Aorta (tissue), 5 donors: Measurements from ENCODE around the gene PLD5. TPM values are rescaled to one million over a fixed set of nuclear protein-coding genes. Genes with fewer than 3 reads are reported as not detected.
"Not testable (repeated sequence)": the region's sequence is repeated elsewhere in the genome, so short reads cannot be mapped to it uniquely, and the experiment has no call there.

Experiments used
- ATAC-seq: fragments of 200-7000 bp; cut with Tn5 transposase; one replicate; pipeline ENCODE4 v1.9.1; 2022; ENCODE audit warnings: moderate library complexity; ENCODE audit not compliant: low FRiP score
- DNase-seq, 2 donors: peaks; one replicate each; pipeline ENCODE4 v3.0.0-alpha.2; 2020
- H3K27ac ChIP-seq, 2 donors: one replicate each; pipeline ENCODE4 v1.5.1; 2013; ENCODE audit warnings: low read length in 2 of 2, mild to moderate bottlenecking in 2 of 2, moderate library complexity in 2 of 2, control low read depth in 1 of 2, inconsistent platforms in 1 of 2, low read depth in 1 of 2
- H3K27me3 ChIP-seq, 2 donors: one replicate each; pipeline ENCODE4 v1.6.1; 2013; ENCODE audit warnings: control low read depth in 1 of 2, low read length in 1 of 2, mild to moderate bottlenecking in 1 of 2, moderate library complexity in 1 of 2; ENCODE audit not compliant: insufficient read depth in 2 of 2, control insufficient read depth in 1 of 2
- H3K36me3 ChIP-seq, 2 donors: one replicate each; pipeline ENCODE4 v1.6.1; 2013; ENCODE audit warnings: control low read depth in 1 of 2, low read length in 1 of 2, mild to moderate bottlenecking in 1 of 2; ENCODE audit not compliant: insufficient read depth in 2 of 2, control insufficient read depth in 1 of 2
- H3K4me1 ChIP-seq, 2 donors: one replicate each; pipeline ENCODE4 v1.6.1; 2013; ENCODE audit warnings: low read length in 2 of 2, control low read depth in 1 of 2, mild to moderate bottlenecking in 1 of 2, moderate library complexity in 1 of 2; ENCODE audit not compliant: insufficient read depth in 2 of 2, control insufficient read depth in 1 of 2
- H3K4me3 ChIP-seq, 2 donors: one replicate each; pipeline ENCODE4 v1.5.1; 2013; ENCODE audit warnings: low read length in 2 of 2, control low read depth in 1 of 2, mild to moderate bottlenecking in 1 of 2
- H3K9me3 ChIP-seq: one replicate; pipeline ENCODE4 v1.6.1; 2013; ENCODE audit warnings: mild to moderate bottlenecking, low read length; ENCODE audit not compliant: control insufficient read depth
- WGBS, 2 donors: extraction: QIAGEN DNeasy Blood & Tissue Kit; methylation state at CpG; one replicate each; pipeline ENCODE4 v1.1.7; 2013; 5-methylcytosine and 5-hydroxymethylcytosine counted together
- intact Hi-C, 2 donors: fragments of 100-400 bp; cut with DNase I; formaldehyde crosslinking; loops; one replicate each; pipeline versions ENCODE4 v1.14.2 to v1.15.0; 2022
- polyA plus RNA-seq, 2 donors: library from polyadenylated mRNA; stranded (reverse); fragments of 200-250 nt; gene quantifications; one replicate each; pipeline ENCODE4 v1.2.3, GENCODE V29; 2013
- total RNA-seq, 2 donors: library from RNA; stranded (reverse); fragmentation: NEBNext Ultra II Directional; extraction: Animal tissue kit (Norgen Biotek cat#: 25700); gene quantifications; one replicate each; pipeline ENCODE4 v1.2.1, GENCODE V29; 2021
- donor health status: healthy with polysubstance abuse.
- donor health status: Bipolar disorder and iron deficiency.
- donor health status: DM: no; HTN: no; CAD: no.
- donor health status: DM: no; HTN: no; CAD: no.
- donor health status: DM: yes; HTN: yes; CAD: no.

The PLD5 gene
- total and polyA plus RNA-seq, 4 donors, result 4.5 to 18.1 (median 10.1) TPM

GRCh38 chr1:242128951-242129502 lies 395.5 kb downstream of the PLD5 start:
- Histone ChIP-seq H3K4me1 (no peaks in the 10 kb centered on the region), H3K27me3 (no peaks in the 10 kb centered on the region), H3K4me3 (no peak overlapping the region), H3K27ac (no peak overlapping the region), H3K36me3 (peaks cover 0 to 3% of the 10 kb centered on the region in 2 donors), H3K9me3 (no peaks in the 10 kb centered on the region)
- WGBS, 2 donors, result 62 to 65% methylated on average over 8 of the region's 8 CpGs
- no peak for ATAC-seq
- intact Hi-C loops, result no loop called here
- no peak for DNase-seq

DNA sequence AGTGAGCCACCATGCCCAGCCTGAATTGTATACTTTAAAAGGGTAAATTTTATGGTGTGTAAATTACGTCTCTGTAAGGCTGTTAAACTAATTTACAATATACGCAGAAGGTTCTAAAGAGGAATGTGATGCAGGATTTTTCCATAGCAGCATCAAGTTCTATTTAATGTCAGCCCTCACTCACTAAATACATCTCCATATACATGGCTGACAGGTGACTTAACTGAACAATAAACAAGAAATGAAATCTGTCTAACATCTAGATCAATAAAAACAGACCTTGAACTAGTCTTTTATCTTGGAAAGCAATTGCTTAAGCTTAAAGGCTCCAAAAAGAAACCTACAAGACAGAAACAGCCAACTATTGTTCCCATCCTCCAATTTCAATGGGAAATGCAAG lies 404.1 kb downstream of the PLD5 start:
- Histone ChIP-seq H3K27me3 (no peaks in the 10 kb centered on the region), H3K4me3 (no peak overlapping the region), H3K27ac (no peak overlapping the region), H3K36me3 (peaks cover 0 to 8% of the 10 kb centered on the region in 2 donors), H3K9me3 (no peaks in the 10 kb centered on the region), H3K4me1 (no peaks in the 10 kb centered on the region)
- intact Hi-C loops, result no loop called here
- no peak for DNase-seq
- ATAC-seq, result no peak
- WGBS, 2 donors, result 69 to 80% methylated on average over 2 of the region's 2 CpGs

DNA sequence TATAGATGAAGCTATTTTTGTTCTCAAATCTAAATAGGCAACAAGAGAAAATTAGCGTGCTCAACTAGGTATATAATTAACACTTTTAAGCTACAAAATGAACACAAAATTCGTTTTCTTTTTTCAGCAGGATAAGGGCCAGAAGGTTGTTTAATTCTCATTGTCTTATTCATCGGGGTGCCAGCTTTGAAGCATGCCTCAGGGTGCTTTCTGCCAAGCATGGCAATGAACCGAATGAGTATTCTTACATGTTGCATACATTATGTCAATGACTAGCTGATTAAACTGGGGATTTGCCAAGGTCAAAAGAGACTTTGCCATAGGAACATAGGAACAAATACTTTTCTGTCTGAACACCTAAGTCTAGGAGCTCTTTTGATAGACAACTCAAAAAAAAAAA lies 423.6 kb downstream of the PLD5 start:
- peaks cover 1% of the 10 kb centered on the region for H3K9me3 ChIP-seq
- DNase-seq, result no peak
- no peaks in the 10 kb centered on the region for H3K27me3 ChIP-seq
- intact Hi-C loops, result no loop called here
- H3K4me1 ChIP-seq, result no peaks in the 10 kb centered on the region
- peaks cover 0 to 2% of the 10 kb centered on the region in 2 donors for H3K36me3 ChIP-seq
- no peak for ATAC-seq
- 77 to 80% methylated on average over 4 of the region's 4 CpGs for whole genome bisulfite sequencing, 2 donors
- H3K27ac ChIP-seq, result no peak overlapping the region
- H3K4me3 ChIP-seq, result no peak overlapping the region

GRCh38 chr1:242097283-242097682 lies 427.2 kb downstream of the PLD5 start:
- ATAC-seq, H3K36me3 ChIP-seq, DNase-seq, H3K4me3 ChIP-seq, H3K4me1 ChIP-seq, H3K27ac ChIP-seq, H3K27me3 ChIP-seq, intact Hi-C loops, H3K9me3 ChIP-seq: not testable (repeated sequence)
- 91 to 94% methylated on average over 3 of the region's 3 CpGs for WGBS, 2 donors

GRCh38 chr1:242093116-242093515 lies 431.4 kb downstream of the PLD5 start:
- H3K36me3 ChIP-seq, result peaks cover 0 to 2% of the 10 kb centered on the region in 2 donors
- ATAC-seq, result no peak
- 75 to 78% methylated on average over 11 of the region's 11 CpGs for WGBS, 2 donors

GRCh38 chr1:242089911-242090310 lies 434.6 kb downstream of the PLD5 start:
- intact Hi-C loops, result no loop called here
- ATAC-seq (no peak), DNase-seq (no peak)
- H3K4me3 ChIP-seq, result no peak overlapping the region
- H3K36me3 ChIP-seq, result peaks cover 0 to 2% of the 10 kb centered on the region in 2 donors
- H3K4me1 ChIP-seq, result no peaks in the 10 kb centered on the region
- no peaks in the 10 kb centered on the region for H3K9me3 ChIP-seq
- H3K27ac ChIP-seq, result no peak overlapping the region
- 52 to 62% methylated on average over 5 of the region's 5 CpGs for WGBS, 2 donors
- H3K27me3 ChIP-seq, result no peaks in the 10 kb centered on the region

More at GRCh38 chr1:242093116-242093515, 431.4 kb downstream of the PLD5 start:
- no peaks in the 10 kb centered on the region for H3K27me3 ChIP-seq
- H3K4me3 ChIP-seq, result no peak overlapping the region
- H3K9me3 ChIP-seq, result no peaks in the 10 kb centered on the region
- intact Hi-C loops, result no loop called here
- no peak overlapping the region for H3K27ac ChIP-seq
- no peaks in the 10 kb centered on the region for H3K4me1 ChIP-seq
- no peak for DNase-seq

- intact Hi-C loops, result no loop called here
- ATAC-seq (no peak), DNase-seq (no peak)
- Histone ChIP-seq H3K4me1 (no peaks in the 10 kb centered on the region), H3K4me3 (no peak overlapping the region), H3K27ac (no peak overlapping the region), H3K9me3 (no peaks in the 10 kb centered on the region), H3K27me3 (no peaks in the 10 kb centered on the region), H3K36me3 (peaks cover 0 to 2% of the 10 kb centered on the region in 2 donors)
- 75 to 77% methylated on average over 2 of the region's 2 CpGs for WGBS, 2 donors
Measured at GRCh38 chr1:242088875-242089274, 435.6 kb downstream of the PLD5 start.

DNA sequence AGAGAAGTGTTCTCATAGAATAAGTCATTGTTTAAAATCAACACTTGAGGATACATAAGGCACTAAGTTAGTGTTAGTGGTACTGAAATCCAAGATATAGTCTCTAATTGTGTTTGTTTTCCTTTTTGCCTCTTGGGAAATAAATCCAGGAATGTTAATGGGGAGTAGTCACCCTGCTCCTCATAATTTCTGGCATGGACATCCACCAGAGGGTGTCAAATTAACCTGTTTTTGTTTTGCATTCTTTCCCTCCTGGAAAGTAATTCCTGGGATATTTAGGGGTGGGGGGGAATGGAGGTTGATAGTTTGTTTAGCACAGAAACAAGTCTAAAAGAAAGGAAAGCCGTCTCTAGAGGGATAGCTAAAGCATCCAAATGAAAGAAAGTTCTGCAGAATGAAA lies 437.8 kb downstream of the PLD5 start:
- no peak overlapping the region for H3K27ac ChIP-seq
- H3K4me1 ChIP-seq, result no peaks in the 10 kb centered on the region
- H3K27me3 ChIP-seq, result no peaks in the 10 kb centered on the region
- WGBS, 2 donors, result 18 to 25% methylated on average over 1 of the region's 1 CpG
- H3K36me3 ChIP-seq, result peaks cover 0 to 2% of the 10 kb centered on the region in 2 donors
- H3K4me3 ChIP-seq, result no peak overlapping the region
- DNase-seq, result no peak
- H3K9me3 ChIP-seq, result no peaks in the 10 kb centered on the region
- intact Hi-C loops, result no loop called here
- no peak for ATAC-seq

DNA sequence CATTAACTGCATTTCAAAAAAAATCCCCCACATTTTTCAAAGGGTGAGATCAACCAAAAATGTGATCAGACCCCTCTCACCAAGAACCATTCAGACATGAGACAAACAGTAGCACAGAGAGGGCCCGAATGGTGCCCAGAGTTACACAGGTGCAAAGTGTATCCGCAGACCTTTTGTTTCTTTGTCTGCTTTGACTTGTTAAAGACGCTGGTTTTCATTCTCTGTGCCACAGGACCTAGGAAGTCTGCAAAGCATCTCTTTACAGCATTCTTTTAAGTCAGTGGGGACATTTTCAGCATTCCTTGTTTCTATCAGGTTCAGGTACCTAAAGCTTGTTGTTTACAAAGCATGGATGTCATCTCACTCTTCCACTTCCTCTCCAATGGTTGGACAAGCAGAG lies 438.4 kb downstream of the PLD5 start:
- Histone ChIP-seq H3K9me3 (no peaks in the 10 kb centered on the region), H3K36me3 (no peaks in the 10 kb centered on the region), H3K4me1 (no peaks in the 10 kb centered on the region), H3K27me3 (no peaks in the 10 kb centered on the region), H3K4me3 (no peak overlapping the region), H3K27ac (no peak overlapping the region)
- intact Hi-C loops, result no loop called here
- 63 to 68% methylated on average over 3 of the region's 3 CpGs for WGBS, 2 donors
- no peak for DNase-seq
- no peak for ATAC-seq
